Astrocyte (in vitro differentiated cells and primary cell): Measurements from ENCODE around the gene SMAP1.

ENCODE experiments used
- EZH2 ChIP-seq: IDR thresholded peaks from 2 replicates; pipeline ENCODE4 v1.6.1; 2012; ENCODE audit warnings: mild to moderate bottlenecking, low read length, inconsistent platforms; ENCODE audit not compliant: insufficient read depth
- TF ChIP-seq, protein P1 (sequence below): IDR thresholded peaks from 2 replicates; pipeline ENCODE4 v1.5.1; 2011; ENCODE audit warnings: low read depth, mild to moderate bottlenecking, inconsistent platforms, low read length, moderate library complexity; ENCODE audit not compliant: insufficient read depth

DNA sequence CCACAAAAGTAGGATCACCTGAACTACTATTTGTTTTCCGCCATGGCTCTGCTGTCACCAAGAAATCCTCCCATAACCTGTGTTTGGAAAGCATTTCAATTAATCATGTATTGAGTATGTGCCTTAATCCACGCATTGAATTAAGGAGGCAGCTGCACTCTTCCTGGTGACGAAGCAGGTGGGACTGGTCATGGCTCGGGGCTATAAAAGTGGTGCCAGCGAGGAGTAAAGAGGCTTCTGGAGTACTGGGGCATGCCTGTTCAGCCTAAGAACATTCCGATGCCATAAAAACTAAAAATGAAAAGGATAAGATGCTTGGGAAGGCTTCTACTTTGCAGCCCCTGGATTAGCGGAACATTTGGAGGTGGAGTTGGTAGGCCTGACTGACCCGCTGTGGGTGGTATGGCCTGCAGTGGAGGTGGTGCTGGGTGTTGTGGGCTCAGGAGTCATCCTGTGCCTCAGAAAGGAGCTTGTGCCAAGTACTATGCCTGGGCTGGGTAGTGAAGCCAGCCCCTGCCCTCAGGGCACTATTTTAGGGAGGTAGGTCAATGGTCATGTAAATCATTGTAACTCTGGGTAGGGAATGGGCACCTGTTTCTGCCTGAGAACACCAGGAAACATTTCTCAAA, 178.6 kb downstream of the SMAP1 start:
- TF ChIP-seq, protein P1, sequence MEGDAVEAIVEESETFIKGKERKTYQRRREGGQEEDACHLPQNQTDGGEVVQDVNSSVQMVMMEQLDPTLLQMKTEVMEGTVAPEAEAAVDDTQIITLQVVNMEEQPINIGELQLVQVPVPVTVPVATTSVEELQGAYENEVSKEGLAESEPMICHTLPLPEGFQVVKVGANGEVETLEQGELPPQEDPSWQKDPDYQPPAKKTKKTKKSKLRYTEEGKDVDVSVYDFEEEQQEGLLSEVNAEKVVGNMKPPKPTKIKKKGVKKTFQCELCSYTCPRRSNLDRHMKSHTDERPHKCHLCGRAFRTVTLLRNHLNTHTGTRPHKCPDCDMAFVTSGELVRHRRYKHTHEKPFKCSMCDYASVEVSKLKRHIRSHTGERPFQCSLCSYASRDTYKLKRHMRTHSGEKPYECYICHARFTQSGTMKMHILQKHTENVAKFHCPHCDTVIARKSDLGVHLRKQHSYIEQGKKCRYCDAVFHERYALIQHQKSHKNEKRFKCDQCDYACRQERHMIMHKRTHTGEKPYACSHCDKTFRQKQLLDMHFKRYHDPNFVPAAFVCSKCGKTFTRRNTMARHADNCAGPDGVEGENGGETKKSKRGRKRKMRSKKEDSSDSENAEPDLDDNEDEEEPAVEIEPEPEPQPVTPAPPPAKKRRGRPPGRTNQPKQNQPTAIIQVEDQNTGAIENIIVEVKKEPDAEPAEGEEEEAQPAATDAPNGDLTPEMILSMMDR: no peak
- no peak for TF ChIP-seq EZH2
